GM21528 (cell line): Measurements from ENCODE around the gene FBLN1.
"Not testable (repeated sequence)": the region's sequence is repeated elsewhere in the genome, so short reads cannot be mapped to it uniquely, and the experiment has no call there.

Source experiments
- ATAC-seq: cut with Tn5 transposase; IDR thresholded peaks from one replicate; pipeline ENCODE4 v1.9.1; 2021; ENCODE audit warnings: mild to moderate bottlenecking, moderate library complexity; ENCODE audit not compliant: unreplicated experiment, low FRiP score

The FBLN1 gene, protein sequence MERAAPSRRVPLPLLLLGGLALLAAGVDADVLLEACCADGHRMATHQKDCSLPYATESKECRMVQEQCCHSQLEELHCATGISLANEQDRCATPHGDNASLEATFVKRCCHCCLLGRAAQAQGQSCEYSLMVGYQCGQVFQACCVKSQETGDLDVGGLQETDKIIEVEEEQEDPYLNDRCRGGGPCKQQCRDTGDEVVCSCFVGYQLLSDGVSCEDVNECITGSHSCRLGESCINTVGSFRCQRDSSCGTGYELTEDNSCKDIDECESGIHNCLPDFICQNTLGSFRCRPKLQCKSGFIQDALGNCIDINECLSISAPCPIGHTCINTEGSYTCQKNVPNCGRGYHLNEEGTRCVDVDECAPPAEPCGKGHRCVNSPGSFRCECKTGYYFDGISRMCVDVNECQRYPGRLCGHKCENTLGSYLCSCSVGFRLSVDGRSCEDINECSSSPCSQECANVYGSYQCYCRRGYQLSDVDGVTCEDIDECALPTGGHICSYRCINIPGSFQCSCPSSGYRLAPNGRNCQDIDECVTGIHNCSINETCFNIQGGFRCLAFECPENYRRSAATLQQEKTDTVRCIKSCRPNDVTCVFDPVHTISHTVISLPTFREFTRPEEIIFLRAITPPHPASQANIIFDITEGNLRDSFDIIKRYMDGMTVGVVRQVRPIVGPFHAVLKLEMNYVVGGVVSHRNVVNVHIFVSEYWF

GRCh38 chr22:45502215-45503049 is at the start of gene FBLN1:
Gene FBLN1 (plus strand): TSS chr22:45502883. CDS start chr22:45502986, 103 bp downstream.
- ATAC-seq, result no peak

DNA sequence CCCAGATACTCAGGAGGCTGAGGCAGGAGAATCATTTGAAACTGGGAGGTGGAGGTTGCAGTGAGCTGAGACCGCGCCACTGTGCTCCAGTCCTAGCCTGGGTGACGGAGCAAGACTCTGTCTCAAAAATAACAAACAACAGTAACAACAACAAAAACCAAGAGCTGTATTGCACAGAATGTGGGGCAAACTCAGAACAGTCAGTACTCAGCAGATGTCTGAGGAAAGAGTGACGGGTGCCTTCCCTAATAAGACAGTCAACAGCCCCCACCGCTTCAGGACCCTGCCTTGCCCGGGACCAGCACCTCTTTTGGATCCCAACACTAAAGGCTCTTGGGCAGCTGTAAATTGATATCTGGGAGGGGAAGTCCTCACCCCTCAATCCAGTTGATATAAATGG is 48.9 kb upstream of the FBLN1 start:
- ATAC-seq, result no peak

DNA sequence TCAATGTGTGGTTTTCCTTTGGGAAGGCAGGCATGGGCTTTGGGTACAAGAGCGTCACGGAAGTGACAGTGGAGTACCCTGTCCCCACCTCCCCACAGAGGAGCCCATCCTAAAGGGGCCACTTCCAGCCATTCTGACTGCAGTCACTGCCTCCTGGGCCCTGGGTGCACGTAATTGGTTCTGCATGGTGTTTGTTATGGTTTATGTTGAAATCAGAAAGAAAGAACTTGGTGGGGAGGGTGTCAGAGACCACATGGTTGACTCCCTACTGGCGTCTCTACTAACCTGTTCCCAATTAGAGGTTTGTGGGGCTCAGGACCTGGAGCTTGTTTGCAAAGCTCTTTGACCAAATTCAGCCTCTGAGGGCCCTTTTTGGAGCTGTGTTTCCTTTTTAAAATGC is 48.4 kb upstream of the FBLN1 start:
- ATAC-seq, result no peak

DNA sequence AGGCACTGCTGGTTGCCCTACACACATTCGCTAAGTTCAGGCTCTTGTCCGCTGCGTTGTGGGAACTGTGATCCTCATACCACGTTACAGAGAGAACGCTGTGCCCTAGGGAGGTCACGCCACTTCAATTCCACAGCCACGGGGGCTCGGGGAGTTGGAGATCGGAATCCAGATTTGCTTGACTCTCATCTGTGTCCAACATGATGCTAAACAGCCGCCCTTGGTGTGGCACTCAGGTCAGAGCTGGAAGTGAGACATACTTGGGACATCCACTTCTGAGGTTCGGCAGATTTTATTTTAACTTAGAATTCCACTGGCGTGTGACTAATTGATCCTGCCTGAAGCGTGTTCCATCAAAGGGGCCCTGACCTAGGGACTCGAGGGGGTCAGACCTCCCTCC is 47.5 kb upstream of the FBLN1 start:
- ATAC-seq, result no peak

- no peak for ATAC-seq
Observed at GRCh38 chr22:45455621-45456020, 47.1 kb upstream of the FBLN1 start.

- no peak for ATAC-seq
Observed at GRCh38 chr22:45456811-45457210, 45.9 kb upstream of the FBLN1 start.

DNA sequence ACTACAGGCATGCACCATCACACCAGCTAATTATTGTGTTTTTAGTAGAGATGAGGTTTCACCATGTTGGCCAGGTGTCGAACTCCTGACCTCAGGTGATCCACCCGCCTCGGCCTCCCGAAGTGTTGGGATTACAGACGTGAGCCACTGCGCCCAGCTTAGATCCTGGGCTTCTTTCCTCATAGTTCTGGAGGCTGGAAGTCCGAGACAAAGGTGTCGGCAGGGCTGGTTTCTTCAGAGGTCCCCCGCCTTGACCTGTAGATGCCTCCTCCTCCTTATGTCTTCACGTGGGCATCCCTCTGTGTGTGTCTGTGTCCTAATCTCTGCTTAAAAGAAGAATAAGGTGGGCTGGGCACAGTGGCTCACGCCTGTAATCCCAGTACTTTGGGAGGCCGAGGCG is 44.2 kb upstream of the FBLN1 start:
- no peak for ATAC-seq

DNA sequence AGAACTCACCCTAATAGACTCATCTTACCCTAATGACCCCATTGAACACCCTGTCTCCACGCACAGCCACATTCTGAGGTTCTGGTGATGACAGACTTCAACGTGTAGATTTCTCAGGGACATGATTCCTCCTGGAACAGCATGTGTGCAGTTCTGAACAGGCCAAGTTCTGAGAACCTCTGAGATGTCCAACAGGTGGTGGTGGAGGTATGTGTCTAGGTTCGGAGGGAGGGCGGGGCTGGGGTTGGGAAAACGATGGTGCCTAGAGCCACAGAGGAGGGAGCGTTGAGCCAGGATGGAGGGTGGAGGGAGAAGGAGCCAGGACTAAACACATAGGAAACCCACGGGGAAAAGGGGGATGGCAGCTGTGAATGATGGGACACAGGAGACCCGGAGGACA is 43.4 kb upstream of the FBLN1 start:
- ATAC-seq, result no peak

DNA sequence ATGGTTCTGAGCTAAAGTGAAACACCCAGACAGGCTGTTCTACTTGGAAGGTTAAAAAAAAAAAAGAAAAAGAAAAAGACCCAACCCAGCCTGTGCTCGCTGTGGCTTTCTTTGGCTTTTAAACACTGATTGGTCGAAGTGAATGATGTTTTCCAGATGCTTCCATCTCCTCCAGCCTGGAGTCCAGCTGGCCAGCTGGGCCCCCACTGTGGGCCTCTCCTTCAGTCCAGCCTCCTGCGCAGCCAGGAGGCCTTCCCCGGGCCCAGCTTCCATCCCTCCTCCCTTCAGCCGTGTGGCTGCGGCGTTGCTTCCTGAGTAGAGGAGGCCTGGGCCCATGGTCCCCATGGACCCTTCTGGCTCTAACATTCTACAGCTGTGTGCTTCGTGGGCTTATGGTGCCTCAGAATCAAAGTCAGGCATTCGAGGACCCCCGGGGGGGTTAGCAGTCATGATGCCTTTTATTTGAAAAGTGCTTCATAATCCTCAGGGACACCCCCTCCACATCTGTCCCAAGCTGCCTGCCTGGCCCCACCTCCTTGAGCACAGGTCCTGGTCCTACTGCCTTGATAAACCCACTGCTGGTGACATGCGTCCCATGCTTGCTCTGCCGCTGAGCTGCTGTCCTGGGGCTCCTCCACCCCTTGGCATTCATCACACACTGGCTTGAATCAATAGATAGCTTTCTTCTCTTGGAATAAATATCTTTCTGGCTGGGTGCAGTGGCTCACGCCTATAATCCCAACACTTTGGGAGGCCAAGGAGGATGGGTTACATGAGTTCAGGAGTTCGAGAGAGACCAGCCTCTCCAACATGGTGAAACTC is 42.2 kb upstream of the FBLN1 start:
- ATAC-seq, result no peak

GRCh38 chr22:45462034-45462655 is 40.5 kb upstream of the FBLN1 start:
- ATAC-seq, result no peak

DNA sequence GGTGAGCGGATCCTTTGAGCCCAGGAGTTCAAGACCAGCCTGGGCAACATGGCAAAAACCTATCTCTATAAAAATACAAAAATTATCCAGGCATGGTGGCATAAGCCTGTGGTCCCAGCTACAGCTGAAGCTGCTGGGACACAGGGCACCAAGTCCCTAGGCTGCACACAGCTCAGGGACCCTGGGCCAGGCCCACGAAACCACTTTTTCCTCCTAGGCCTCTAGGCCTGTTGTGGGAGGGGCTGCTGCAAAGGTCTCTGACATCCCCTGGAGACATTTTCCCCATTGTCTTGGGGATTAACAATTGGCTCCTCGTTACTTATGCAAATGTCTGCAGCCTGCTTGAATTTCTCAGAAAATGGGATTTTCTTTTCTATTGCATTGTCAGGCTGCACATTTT is 39.0 kb upstream of the FBLN1 start:
- not testable (repeated sequence) for ATAC-seq

DNA sequence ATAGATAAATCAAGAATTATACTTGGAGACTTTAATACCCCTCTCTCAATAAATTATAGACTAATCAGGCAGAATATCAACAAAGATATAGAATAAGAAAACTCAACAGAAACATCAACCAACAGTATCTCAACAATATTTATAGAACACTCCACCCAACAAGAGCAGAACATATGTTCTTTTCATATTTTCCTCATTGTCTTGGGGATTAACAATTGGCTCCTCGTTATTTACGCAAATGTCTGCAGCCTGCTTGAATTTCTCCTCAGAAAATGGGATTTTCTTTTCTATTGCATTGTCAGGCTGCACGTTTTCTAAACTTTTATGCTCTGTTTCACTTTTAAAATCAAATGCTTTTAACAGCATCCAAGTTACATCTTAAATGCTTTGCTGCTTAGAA is 37.0 kb upstream of the FBLN1 start:
- ATAC-seq, result no peak

DNA sequence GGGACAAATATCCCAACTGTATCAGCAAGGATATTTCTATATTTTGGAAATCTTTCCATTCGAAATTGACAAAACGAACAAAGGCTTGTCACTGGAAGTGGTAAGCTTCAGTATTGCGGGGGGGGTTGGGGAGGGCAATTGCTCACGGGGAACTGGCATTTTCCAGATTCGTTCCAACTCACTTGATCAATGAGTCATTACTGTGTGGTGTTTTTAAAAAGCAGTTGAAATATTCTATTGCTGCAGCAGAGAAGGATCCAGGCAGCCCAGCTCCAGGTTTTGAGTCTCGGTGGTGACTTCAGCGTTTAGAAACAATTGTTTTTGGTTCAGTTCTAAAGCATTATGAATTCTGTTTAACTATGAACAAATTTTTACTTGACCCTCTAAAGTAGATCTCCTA is 33.8 kb upstream of the FBLN1 start:
- no peak for ATAC-seq

DNA sequence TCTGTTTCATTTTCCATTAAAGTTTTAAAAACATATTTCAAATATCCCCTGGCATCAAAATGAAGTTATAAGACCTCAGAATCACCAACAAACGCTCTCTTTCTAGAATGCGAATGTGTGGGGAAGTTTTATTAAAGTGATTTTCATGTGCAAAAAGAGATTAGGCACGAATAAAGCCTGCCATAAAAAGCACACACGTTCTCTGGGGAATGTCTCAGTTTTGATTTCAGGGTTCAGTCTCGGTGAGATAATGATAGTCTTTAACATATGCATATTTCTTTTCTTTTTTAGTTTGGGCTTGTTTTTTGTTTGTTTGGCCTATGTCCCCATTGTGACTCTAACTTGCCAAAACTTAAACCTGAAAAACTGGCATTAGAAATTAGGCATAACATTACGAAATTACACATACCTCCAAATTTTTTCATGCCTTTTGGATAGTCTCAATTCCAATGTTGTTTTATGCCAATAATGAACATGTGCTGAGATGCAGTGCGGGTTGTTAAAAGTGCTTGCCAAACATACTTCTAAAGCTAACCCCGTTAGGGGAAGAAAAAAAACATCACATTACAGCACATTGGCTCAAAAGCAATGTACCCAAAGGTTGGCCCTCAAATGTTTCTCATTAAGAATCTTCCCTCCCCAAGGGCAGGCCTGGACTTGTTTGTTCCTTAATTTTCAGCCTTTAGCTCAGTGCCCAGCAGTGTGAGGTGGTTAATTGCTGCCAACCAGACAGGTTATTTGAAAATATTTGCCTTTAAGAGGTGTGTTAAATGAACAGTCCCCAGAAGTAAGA is 33.2 kb upstream of the FBLN1 start:
- no peak for ATAC-seq

- ATAC-seq, result no peak
Observed at GRCh38 chr22:45470871-45471270, 31.8 kb upstream of the FBLN1 start.

GRCh38 chr22:45472426-45472825 is 30.3 kb upstream of the FBLN1 start:
- no peak for ATAC-seq

DNA sequence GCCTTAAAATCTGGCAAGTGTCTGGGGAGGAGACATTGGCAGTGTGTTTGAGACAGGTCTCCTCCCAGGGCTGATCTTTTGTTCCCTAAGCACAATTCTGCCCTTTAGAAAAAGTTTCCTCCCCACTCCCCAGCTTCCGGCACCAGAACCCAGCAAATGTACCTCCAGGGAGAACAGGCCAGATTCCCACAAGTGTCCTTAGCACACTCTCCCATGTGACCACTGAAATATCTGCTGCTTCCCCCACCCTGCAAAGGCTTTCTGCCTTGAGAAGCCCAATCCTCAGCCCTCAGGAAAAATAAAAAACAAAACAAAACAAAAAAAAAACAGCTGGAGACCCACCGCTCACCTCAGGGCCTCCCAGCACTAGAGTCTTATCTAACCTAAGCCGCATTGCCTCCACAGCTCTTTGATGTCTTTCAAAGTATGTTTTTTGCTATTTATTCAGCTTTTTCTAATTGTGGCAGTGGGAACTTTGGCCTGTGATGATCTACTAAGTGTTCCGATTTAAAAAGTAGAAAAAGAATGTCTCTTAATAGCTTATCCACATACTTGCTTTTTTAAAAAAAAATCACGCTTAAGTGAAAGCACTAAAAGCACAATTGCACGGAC is 29.0 kb upstream of the FBLN1 start:
- no peak for ATAC-seq

GRCh38 chr22:45475063-45475747 is 27.5 kb upstream of the FBLN1 start:
- no peak for ATAC-seq
